Stomach (tissue), 4 donors: ENCODE results near the gene GALK1.

Source experiments
- POLR2AphosphoS5 ChIP-seq, 3 donors: sonication (generic); formaldehyde crosslinking; IDR thresholded peaks; one replicate each; pipeline ENCODE4 v1.6.1; 2016; ENCODE audit warnings: antibody characterized with exemption in 3 of 3
- TF ChIP-seq, protein P1 (sequence below), 7 experiments: fragments of 450-650 bp in 4 of 7; fragments of 200-600 bp in 3 of 7; sonication (generic) in 3 of 7; IDR thresholded peaks; one replicate each; pipeline ENCODE4 v1.5.1; 2016 to 2019; ENCODE audit warnings: antibody characterized with exemption in 7 of 7, control low read depth in 2 of 7, mild to moderate bottlenecking in 1 of 7

DNA sequence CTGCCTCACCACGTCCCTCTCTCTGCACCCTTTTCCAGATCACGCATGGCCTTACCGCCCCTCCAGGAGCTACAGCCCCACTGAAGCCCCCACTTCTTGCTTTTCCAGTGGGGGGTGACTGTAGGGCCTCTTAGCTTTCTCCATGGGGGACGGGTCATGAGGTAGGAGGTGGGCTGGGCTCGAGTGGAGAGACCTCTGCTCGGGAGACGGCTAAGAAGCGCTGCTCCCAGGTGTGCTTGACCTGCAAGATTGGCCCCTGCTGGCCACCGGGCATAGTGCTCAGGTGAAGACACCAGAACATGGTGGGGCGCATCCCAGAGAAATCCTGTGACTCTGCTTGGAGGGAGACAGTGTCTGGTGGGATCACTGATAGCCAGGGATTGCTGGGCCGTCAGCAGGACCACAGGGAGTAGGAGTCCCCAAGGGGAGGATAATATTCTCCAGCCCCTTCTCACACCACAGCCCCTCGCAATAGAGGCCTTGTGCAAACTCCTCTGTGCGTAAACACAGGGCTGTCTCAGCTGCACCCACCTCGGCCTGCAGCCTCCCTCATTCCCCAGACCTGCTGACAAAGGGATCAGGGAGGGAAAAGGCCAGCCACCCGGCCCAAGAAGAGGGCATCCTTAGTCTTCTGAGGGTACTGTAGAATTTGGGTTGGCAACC, 8.9 kb upstream of the GALK1 start:
- TF ChIP-seq, protein P1, sequence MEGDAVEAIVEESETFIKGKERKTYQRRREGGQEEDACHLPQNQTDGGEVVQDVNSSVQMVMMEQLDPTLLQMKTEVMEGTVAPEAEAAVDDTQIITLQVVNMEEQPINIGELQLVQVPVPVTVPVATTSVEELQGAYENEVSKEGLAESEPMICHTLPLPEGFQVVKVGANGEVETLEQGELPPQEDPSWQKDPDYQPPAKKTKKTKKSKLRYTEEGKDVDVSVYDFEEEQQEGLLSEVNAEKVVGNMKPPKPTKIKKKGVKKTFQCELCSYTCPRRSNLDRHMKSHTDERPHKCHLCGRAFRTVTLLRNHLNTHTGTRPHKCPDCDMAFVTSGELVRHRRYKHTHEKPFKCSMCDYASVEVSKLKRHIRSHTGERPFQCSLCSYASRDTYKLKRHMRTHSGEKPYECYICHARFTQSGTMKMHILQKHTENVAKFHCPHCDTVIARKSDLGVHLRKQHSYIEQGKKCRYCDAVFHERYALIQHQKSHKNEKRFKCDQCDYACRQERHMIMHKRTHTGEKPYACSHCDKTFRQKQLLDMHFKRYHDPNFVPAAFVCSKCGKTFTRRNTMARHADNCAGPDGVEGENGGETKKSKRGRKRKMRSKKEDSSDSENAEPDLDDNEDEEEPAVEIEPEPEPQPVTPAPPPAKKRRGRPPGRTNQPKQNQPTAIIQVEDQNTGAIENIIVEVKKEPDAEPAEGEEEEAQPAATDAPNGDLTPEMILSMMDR (IDR thresholded peaks at IDR 0.05): peak in 1 of 7 experiments; percentile 7
- TF ChIP-seq POLR2AphosphoS5 (IDR thresholded peaks at IDR 0.05): peak in 1 of 3 donors; percentile 22
